H1 (cell line): Measurements from ENCODE around the gene OTUB1. TPM values are rescaled to one million over a fixed set of nuclear protein-coding genes. Genes with fewer than 3 reads are reported as not detected.

Experiments used
- CTCF ChIA-PET: fragments of 300-600 bp; sonication (Branson Sonifier 250); formaldehyde crosslinking; loops from one replicate; lab custom pipeline; 2021; ENCODE audit not compliant: partially characterized antibody; lab: Charles Lee
- POLR2A ChIA-PET: fragments of 300-600 bp; sonication (Branson Sonifier 250); formaldehyde crosslinking; loops from one replicate; lab custom pipeline; 2021; ENCODE audit warnings: inconsistent platforms; ENCODE audit not compliant: partially characterized antibody; lab: Charles Lee
- DNase-seq, 2 experiments: peaks; one replicate each; pipeline versions ENCODE4 v3.0.0 to v3.0.0-alpha.2; 2010 to 2022; ENCODE audit warnings: low spot score in 2 of 2, low read depth in 1 of 2, mixed read lengths in 1 of 2
- FAIRE-seq: peaks from 2 replicates; lab custom pipeline; 2011; peaks lifted over from hg19 to GRCh38; lab: Jason Lieb, UNC
- H2AFZ ChIP-seq: 2 replicates; pipeline ENCODE4 v1.8.1; 2012; ENCODE audit warnings: low read length, inconsistent platforms
- H2AK5ac ChIP-seq: 2 replicates; pipeline ENCODE4 v1.6.1; 2013; ENCODE audit warnings: low read depth, low read length
- H2BK120ac ChIP-seq: replicated peaks from 2 replicates; pipeline ENCODE3; 2013; ENCODE audit warnings: low read depth, low read length, inconsistent platforms
- H2BK12ac ChIP-seq: 2 replicates; pipeline ENCODE4 v1.6.1; 2013; ENCODE audit warnings: low read depth, low read length
- H2BK15ac ChIP-seq: 2 replicates; pipeline ENCODE4 v1.6.1; 2013; ENCODE audit warnings: low read length
- H2BK20ac ChIP-seq: 2 replicates; pipeline ENCODE4 v1.6.1; 2013; ENCODE audit warnings: low read length
- H2BK5ac ChIP-seq: 2 replicates; pipeline ENCODE4 v1.6.1; 2013; ENCODE audit warnings: low read depth, low read length
- H3K14ac ChIP-seq: 2 replicates; pipeline ENCODE4 v1.6.1; 2013; ENCODE audit warnings: inconsistent platforms; ENCODE audit not compliant: insufficient read length
- H3K18ac ChIP-seq: 2 replicates; pipeline ENCODE4 v1.6.1; 2013; ENCODE audit warnings: low read length; ENCODE audit errors: extremely low read depth
- H3K23ac ChIP-seq: 2 replicates; pipeline ENCODE4 v1.6.1; 2013; ENCODE audit warnings: inconsistent platforms; ENCODE audit not compliant: insufficient read length
- H3K23me2 ChIP-seq: 2 replicates; pipeline ENCODE4 v1.6.1; 2013; ENCODE audit warnings: low read depth, low read length
- H3K27ac ChIP-seq: 2 replicates; pipeline ENCODE4 v1.6.1; 2011; ENCODE audit warnings: low read depth, low read length, inconsistent platforms
- H3K27me3 ChIP-seq, 4 experiments: replicated peaks in 1 of 4; 1 replicate in 1 of 4; 2 replicates in 3 of 4; pipeline versions ENCODE4 v1.6.1 to v1.8.1; 2011 to 2013; ENCODE audit warnings: low read length in 3 of 4, mild to moderate bottlenecking in 3 of 4, inconsistent platforms in 2 of 4, mixed read lengths in 2 of 4, moderate library complexity in 1 of 4; ENCODE audit not compliant: control insufficient read depth in 3 of 4, insufficient read depth in 3 of 4; ENCODE audit errors: extremely low read depth in 1 of 4
- H3K36me3 ChIP-seq, 4 experiments: 2 replicates each; pipeline versions ENCODE4 v1.6.1 to v1.8.1; 2011 to 2013; ENCODE audit warnings: mild to moderate bottlenecking in 4 of 4, low read length in 3 of 4, moderate library complexity in 2 of 4, control low read depth in 1 of 4, inconsistent platforms in 1 of 4; ENCODE audit not compliant: insufficient read depth in 4 of 4, control insufficient read depth in 2 of 4
- H3K4ac ChIP-seq: replicated peaks from 2 replicates; pipeline ENCODE3; 2013; ENCODE audit warnings: low read length, low read depth, mixed read lengths, inconsistent platforms; ENCODE audit not compliant: insufficient read length
- H3K4me1 ChIP-seq, 4 experiments: replicated peaks in 1 of 4; 1 replicate in 1 of 4; 2 replicates in 3 of 4; pipeline versions ENCODE4 v1.6.1 to v1.8.1; 2011 to 2013; ENCODE audit warnings: low read length in 3 of 4, inconsistent platforms in 2 of 4, mixed read lengths in 1 of 4; ENCODE audit not compliant: insufficient read depth in 4 of 4, control insufficient read depth in 3 of 4
- H3K4me2 ChIP-seq, 2 experiments: 2 replicates each; pipeline versions ENCODE4 v1.6.1 to v1.8.1; 2011 to 2013; ENCODE audit warnings: low read depth in 2 of 2, low read length in 2 of 2, control low read depth in 1 of 2, inconsistent platforms in 1 of 2, mild to moderate bottlenecking in 1 of 2; ENCODE audit not compliant: insufficient read depth in 1 of 2
- H3K4me3 ChIP-seq, 4 experiments: fragments of 200-600, 300-600 bp in 1 of 4; sonication (generic), shearing (Covaris generic), sonication (Bioruptor Twin) in 1 of 4; 2 replicates each; pipeline versions ENCODE4 v1.5.1 to v1.8.1; 2011 to 2016; ENCODE audit warnings: low read length in 4 of 4, low read depth in 3 of 4, control low read depth in 2 of 4, inconsistent platforms in 2 of 4, mild to moderate bottlenecking in 2 of 4, mixed read lengths in 1 of 4, moderate library complexity in 1 of 4; ENCODE audit not compliant: insufficient read depth in 2 of 4; ENCODE audit errors: extremely low read depth in 1 of 4
- H3K56ac ChIP-seq: replicated peaks from 2 replicates; pipeline ENCODE3; 2013; ENCODE audit warnings: low read depth, mild to moderate bottlenecking, mixed read lengths, low read length, inconsistent platforms; ENCODE audit not compliant: insufficient read length
- H3K79me1 ChIP-seq: 2 replicates; pipeline ENCODE4 v1.6.1; 2013; ENCODE audit warnings: low read depth, low read length, control low read depth
- H3K79me2 ChIP-seq, 2 experiments: 2 replicates each; pipeline versions ENCODE4 v1.6.1 to v1.8.1; 2012 to 2013; ENCODE audit warnings: low read length in 2 of 2, mild to moderate bottlenecking in 2 of 2, inconsistent platforms in 1 of 2; ENCODE audit not compliant: insufficient read depth in 2 of 2, control insufficient read depth in 1 of 2
- H3K9ac ChIP-seq, 4 experiments: replicated peaks in 1 of 4; 1 replicate in 1 of 4; 2 replicates in 3 of 4; pipeline versions ENCODE4 v1.6.1 to v1.8.1; 2011 to 2013; ENCODE audit warnings: low read depth in 3 of 4, low read length in 3 of 4, control low read depth in 2 of 4, mild to moderate bottlenecking in 2 of 4, moderate library complexity in 2 of 4, inconsistent platforms in 1 of 4; ENCODE audit errors: extremely low read depth in 1 of 4
- H3K9me3 ChIP-seq, 2 experiments: 2 replicates each; pipeline versions ENCODE4 v1.6.1 to v1.8.1; 2012 to 2013; ENCODE audit warnings: mild to moderate bottlenecking in 2 of 2, moderate library complexity in 2 of 2, control low read depth in 1 of 2, inconsistent platforms in 1 of 2, low read depth in 1 of 2, low read length in 1 of 2, mixed read lengths in 1 of 2; ENCODE audit not compliant: insufficient read depth in 2 of 2
- H4K20me1 ChIP-seq, 2 experiments: replicated peaks in 1 of 2; 2 replicates each; pipeline versions ENCODE3 to v1.8.1; 2011 to 2013; ENCODE audit warnings: inconsistent platforms in 2 of 2, low read length in 2 of 2, mild to moderate bottlenecking in 1 of 2; ENCODE audit not compliant: insufficient read depth in 2 of 2, control insufficient read depth in 1 of 2
- H4K5ac ChIP-seq: 2 replicates; pipeline ENCODE4 v1.6.1; 2013; ENCODE audit warnings: low read length, low read depth, mixed read lengths, inconsistent platforms; ENCODE audit not compliant: insufficient read length
- H4K8ac ChIP-seq: 2 replicates; pipeline ENCODE4 v1.8.0; 2013; ENCODE audit warnings: mild to moderate bottlenecking, moderate library complexity, low read length, inconsistent platforms; ENCODE audit not compliant: insufficient read depth; ENCODE audit errors: extremely low read depth
- H4K91ac ChIP-seq: replicated peaks from 2 replicates; pipeline ENCODE3; 2013; ENCODE audit warnings: low read length, mixed read lengths, inconsistent platforms; ENCODE audit not compliant: insufficient read length
- RXRA ChIP-seq: IDR thresholded peaks from 2 replicates; pipeline ENCODE4 v1.6.1; 2011; ENCODE audit warnings: low read depth, mild to moderate bottlenecking, low read length, moderate library complexity; ENCODE audit not compliant: insufficient read depth
- WGBS, 2 experiments: shearing (Covaris generic) in 1 of 2; methylation state at CpG; one replicate each; pipeline versions ENCODE4 v1.1.6 to v1.1.7; 2013 to 2015; ENCODE audit warnings: low lambda C conversion rate in 2 of 2, mixed read lengths in 2 of 2, inconsistent platforms in 1 of 2, low coverage in 1 of 2, missing lambda C conversion rate in 1 of 2; ENCODE audit not compliant: insufficient replicate concordance in 2 of 2, insufficient coverage in 1 of 2, insufficient read length in 1 of 2; ENCODE audit errors: extremely low coverage in 1 of 2, missing lambda C conversion rate in 1 of 2; 5-methylcytosine and 5-hydroxymethylcytosine counted together
- polyA plus RNA-seq, 7 experiments: library from polyadenylated mRNA; depleted of rRNA in 3 of 7; stranded (reverse) in 5 of 7; unstranded in 2 of 7; fragments of >200 nt in 5 of 7; fragments of 200-250 nt in 2 of 7; gene quantifications; 1 replicate in 5 of 7; 2 replicates in 1 of 7; 4 replicates in 1 of 7; pipeline versions ENCODE4 v1.2.1 to v1.2.3, GENCODE V29; 2011 to 2013; ENCODE audit warnings: missing spikeins in 2 of 7, mixed read lengths in 2 of 7
- total RNA-seq: library from RNA; stranded (reverse); fragmentation: NEBNext Ultra II Directional; extraction: Animal tissue kit (Norgen Biotek cat#: 25700); gene quantifications from 2 replicates; pipeline ENCODE4 v1.2.1, GENCODE V29; 2021

OTUB1 gene
- total and polyA plus RNA-seq, 2 of the 8 experiments (the other 6 are each of a cell fraction or from before 2014, with no cell fraction given), result 110 to 274 TPM

GRCh38 chr11:64001484-64002420, 15.5 kb downstream of the OTUB1 start:
- Histone ChIP-seq H2AK5ac (0 out of 2 replicates have a peak overlapping the region, but pooled peaks have one; percentile 49), H3K27me3 (peaks cover 20 to 51% (median 39%) of the 10 kb centered on the region in 4 experiments), H2BK15ac (peak overlapping the region; percentile 81; the same call in 1 of the 2 replicates), H3K9ac (no peak overlapping the region), H3K4me1 (peaks cover 2 to 26% (median 12%) of the 10 kb centered on the region in 4 experiments; a peak in 6 of 7 replicates), H3K36me3 (peaks cover 6 to 12% (median 9%) of the 10 kb centered on the region in 4 experiments), H3K27ac (no peak overlapping the region), H3K4me2 (no peak overlapping the region), H3K9me3 (no peaks in the 10 kb centered on the region), H3K56ac (no peak overlapping the region), H3K18ac (no peak overlapping the region), H2BK5ac (no peak overlapping the region), H3K23me2 (peaks cover 18% of the 10 kb centered on the region; the same call in 1 of the 2 replicates), H3K79me1 (no peaks in the 10 kb centered on the region), H4K8ac (peak overlapping the region; percentile 3), H3K4me3 (no peak overlapping the region), H4K5ac (no peak overlapping the region), H3K79me2 (no peaks in the 10 kb centered on the region), H2BK12ac (no peak overlapping the region), H3K4ac (no peak overlapping the region), H3K14ac (no peak overlapping the region), H4K20me1 (peaks cover 0 to 16% of the 10 kb centered on the region in 2 experiments), H3K23ac (no peak overlapping the region), H2BK120ac (no peak overlapping the region), H4K91ac (no peak overlapping the region), H2AFZ (no peak overlapping the region), H2BK20ac (no peak overlapping the region)
- FAIRE-seq (no peak), DNase-seq (no peak)
- ChIA-PET CTCF (interaction anchor here (0.5 to 6.8 kb wide), 37 partner anchors 8 to 687 kb away, joined by 3 to 171 read pairs (median 6); partner anchors contain the start of gene FLRT1), POLR2A (interaction anchor here (0.8 to 5.1 kb wide), 13 partner anchors 10 to 183 kb away, joined by 3 to 46 read pairs (median 3); partner anchors contain the start of gene OTUB1)
- no peak for TF ChIP-seq RXRA
- WGBS, 2 experiments, result 90% methylated on average over 22 of the region's 23 CpGs; no CpG with 5 or more reads in 1 of the 2 experiments
